Measurements from ENCODE around the gene STPG2. TPM values are rescaled to one million over a fixed set of nuclear protein-coding genes. Genes with fewer than 3 reads are reported as not detected.

STPG2 gene
- total and polyA plus RNA-seq, 10 of the 15 experiments (the other 5 are each of a cell fraction or from before 2014, with no cell fraction given) = 0.13 to 0.24 TPM; not detected in 8

- no peak for ATAC-seq
- intact Hi-C loops (cut with micrococcal nuclease; ENCODE audit: unreplicated experiment) (no loop called here), in situ Hi-C loops (cut with MboI) (no loop called here)
- FAIRE-seq = no peak
- no peaks in the 10 kb centered on the region for H3K79me2 ChIP-seq (ENCODE audit: control insufficient read depth, insufficient read depth, low read length)
- no peak overlapping the region for H2AFZ ChIP-seq (ENCODE audit: control insufficient read depth, low read depth, low read length)
- TF ChIP-seq SREBF2 (IDR thresholded peaks at IDR 0.05; ENCODE audit: low read length) (no peak), EZH2 (IDR thresholded peaks at IDR 0.05; ENCODE audit: borderline replicate concordance, control insufficient read depth, low read depth, low read length) (no peak), RB1 (IDR thresholded peaks at IDR 0.05; ENCODE audit: borderline replicate concordance) (no peak), CBX3 (IDR thresholded peaks at IDR 0.05; ENCODE audit: borderline replicate concordance, low read depth) (no peak), NR2C1 (IDR thresholded peaks at IDR 0.05) (no peak), PML (IDR thresholded peaks at IDR 0.05; ENCODE audit: low read length) (no peak), ZNF622 (IDR thresholded peaks at IDR 0.05) (no peak), HDAC2 (IDR thresholded peaks at IDR 0.05) (no peak), BACH1 (IDR thresholded peaks at IDR 0.05; ENCODE audit: borderline replicate concordance) (no peak), DPF2 (IDR thresholded peaks at IDR 0.05) (no peak), IKZF2 (IDR thresholded peaks at IDR 0.05) (no peak), YBX1 (IDR thresholded peaks at IDR 0.05) (no peak), ASH2L (IDR thresholded peaks at IDR 0.05; ENCODE audit: borderline replicate concordance, low read depth) (no peak), SUPT20H (IDR thresholded peaks at IDR 0.05; ENCODE audit: borderline replicate concordance, control insufficient read depth, low read depth, low read length) (no peak), NR2F1 (conservative IDR thresholded peaks at IDR 0.05) (no peak), GABPA (IDR thresholded peaks at IDR 0.05; ENCODE audit: low read depth) (no peak)
- no peak overlapping the region for H3K4me2 ChIP-seq (ENCODE audit: control insufficient read depth, insufficient read depth)
- POLR2A ChIA-PET = no interaction called here
- no peaks in the 10 kb centered on the region for H3K36me3 ChIP-seq (ENCODE audit: control insufficient read depth in 2 of 2, insufficient read depth in 2 of 2, low read length in 1 of 2)
- no peak overlapping the region for H3K27ac ChIP-seq (ENCODE audit: control insufficient read depth, insufficient read depth)
- CTCF ChIA-PET = interaction anchor here (1.0 kb wide), 1 partner anchor 23 kb away, joined by 3 read pairs; no protein-coding TSS in a partner anchor
- 8% methylated on average over 2 of the region's 2 CpGs for WGBS (ENCODE audit: insufficient coverage, insufficient replicate concordance, low lambda C conversion rate, missing lambda C conversion rate)
- RAD21 ChIA-PET (ENCODE audit: unreplicated experiment) = no interaction called here
- BruUV-seq (replicated peaks) = no TSS peak
- H3K9me3 ChIP-seq (replicated peaks; ENCODE audit: control insufficient read depth, insufficient read depth, low read length) = no peaks in the 10 kb centered on the region; the same call in 2 of the 3 replicates
- SMC1A ChIA-PET (ENCODE audit: uncharacterized antibody, unreplicated experiment) = no interaction called here
- H3K27me3 ChIP-seq (replicated peaks in 1 of 2; ENCODE audit: control insufficient read depth in 2 of 2, insufficient read depth in 2 of 2, low read length in 1 of 2) = no peaks in the 10 kb centered on the region
- no peaks in the 10 kb centered on the region for H3K4me1 ChIP-seq (ENCODE audit: control insufficient read depth, insufficient read depth, low read length)
- DNase-seq (ENCODE audit: low read depth, low spot score) = no peak
- H3K4me3 ChIP-seq = no peak overlapping the region
- H3K9ac ChIP-seq (ENCODE audit: control insufficient read depth, insufficient read depth, low read length) = no peak overlapping the region
- no peaks in the 10 kb centered on the region for H4K20me1 ChIP-seq (ENCODE audit: control insufficient read depth, insufficient read depth)
Observed at GRCh38 chr4:98117363-98117762, 25.9 kb downstream of the STPG2 start.
